Heart left ventricle (tissue), 13 donors: ENCODE data around the gene SDR9C7.
"Not testable (repeated sequence)": the region's sequence is repeated elsewhere in the genome, so short reads cannot be mapped to it uniquely, and the experiment has no call there.

ENCODE experiments used
- CTCF ChIP-seq, 12 donors: fragments of 200-600 bp; sonication (generic) in 4 of 12; IDR thresholded peaks; one replicate each; pipeline versions ENCODE4 v1.5.0 to v1.8.0; 2018 to 2022; ENCODE audit warnings: antibody characterized with exemption in 12 of 12, mild to moderate bottlenecking in 5 of 12
- POLR2A ChIP-seq, 2 donors: fragments of 450-650 bp; IDR thresholded peaks; one replicate each; pipeline ENCODE4 v1.6.1; 2017; ENCODE audit warnings: antibody characterized with exemption in 2 of 2, mild to moderate bottlenecking in 2 of 2, moderate library complexity in 2 of 2
- donor health status: ischemic (EF 13 %, LVEDD 7.1; RV severe dilation, severe dysfunction).
- donor health status: DM: no; HTN: yes; CAD: no.
- donor health status: DM: no; HTN: no; CAD: no.
- donor health status: ischemic (EF 25% LVEDD 6.9; RV normal size, moderate dysfunction).
- donor health status: ischemic (EF 25% LVEDD 5.7; RV mildly dilated, moderate dysfunction).
- donor health status: ischemic (EF 35%, LVEDD 5.7; RV mildly dilated, moderate dysfunction).
- donor health status: nonischemic (EF 11% LVEDD 7.7; RV severe dilation, severe dysfunction).
- donor health status: DM: yes; HTN: yes; CAD: no.
- donor health status: PGD.
- donor health status: ischemic (EF 29% LVEDD 5.4; RV normal size, mild dysfunction).
- donor health status: nonischemic (EF 23%, LVEDD 6.1; RV moderate dilation, normal function).

DNA sequence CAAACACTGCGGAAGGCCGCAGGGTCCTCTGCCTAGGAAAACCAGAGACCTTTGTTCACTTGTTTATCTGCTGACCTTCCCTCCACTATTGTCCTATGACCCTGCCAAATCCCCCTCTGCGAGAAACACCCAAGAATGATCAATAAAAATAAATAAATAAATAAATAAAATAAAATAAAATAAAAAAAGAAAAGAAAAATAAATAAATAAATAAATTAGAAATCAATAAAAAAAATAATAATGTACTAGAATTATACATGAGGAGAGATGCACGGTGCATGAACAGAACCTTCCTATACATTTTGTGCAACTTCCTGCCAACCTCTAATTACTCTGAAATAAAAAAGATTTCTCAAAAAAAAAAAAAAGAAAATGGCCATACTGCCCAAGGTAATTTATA, 30.9 kb upstream of the SDR9C7 start:
- not testable (repeated sequence) for TF ChIP-seq CTCF, POLR2A (IDR thresholded peaks at IDR 0.05)
